ENCODE measurements around the gene PROSER3. TPM values are rescaled to one million over a fixed set of nuclear protein-coding genes. Genes with fewer than 3 reads are reported as not detected.

The PROSER3 gene
- polyA plus RNA-seq, 4 donors: 1.8 to 15.0 (median 6.2) TPM

GRCh38 chr19:35731779-35732405 is 26.1 kb upstream of the PROSER3 start:
- Histone ChIP-seq H3K4me3 (ENCODE audit: low read depth in 1 of 3, low read length in 3 of 3) (no peak overlapping the region), H3K27ac (ENCODE audit: low read depth in 1 of 3, low read length in 2 of 3) (no peak overlapping the region), H3K4me1 (ENCODE audit: control insufficient read depth in 3 of 3, insufficient read depth in 2 of 3, low read depth in 1 of 3, low read length in 2 of 3) (no peaks in the 10 kb centered on the region), H3K27me3 (ENCODE audit: control insufficient read depth in 3 of 3, insufficient read depth in 3 of 3, low read length in 3 of 3) (no peaks in the 10 kb centered on the region), H3K9me3 (ENCODE audit: control insufficient read depth in 2 of 2, insufficient read depth in 1 of 2, low read depth in 1 of 2, low read length in 1 of 2) (no peaks in the 10 kb centered on the region), H3K36me3 (ENCODE audit: control insufficient read depth in 3 of 3, insufficient read depth in 2 of 3, low read depth in 1 of 3, low read length in 3 of 3) (peaks cover 30 to 97% (median 57%) of the 10 kb centered on the region in 3 donors)
- no peak for DNase-seq
- FAIRE-seq: no peak
- 91 to 96% (median 93%) methylated on average over 20 to 21 of the region's 21 CpGs for WGBS, 3 donors

DNA sequence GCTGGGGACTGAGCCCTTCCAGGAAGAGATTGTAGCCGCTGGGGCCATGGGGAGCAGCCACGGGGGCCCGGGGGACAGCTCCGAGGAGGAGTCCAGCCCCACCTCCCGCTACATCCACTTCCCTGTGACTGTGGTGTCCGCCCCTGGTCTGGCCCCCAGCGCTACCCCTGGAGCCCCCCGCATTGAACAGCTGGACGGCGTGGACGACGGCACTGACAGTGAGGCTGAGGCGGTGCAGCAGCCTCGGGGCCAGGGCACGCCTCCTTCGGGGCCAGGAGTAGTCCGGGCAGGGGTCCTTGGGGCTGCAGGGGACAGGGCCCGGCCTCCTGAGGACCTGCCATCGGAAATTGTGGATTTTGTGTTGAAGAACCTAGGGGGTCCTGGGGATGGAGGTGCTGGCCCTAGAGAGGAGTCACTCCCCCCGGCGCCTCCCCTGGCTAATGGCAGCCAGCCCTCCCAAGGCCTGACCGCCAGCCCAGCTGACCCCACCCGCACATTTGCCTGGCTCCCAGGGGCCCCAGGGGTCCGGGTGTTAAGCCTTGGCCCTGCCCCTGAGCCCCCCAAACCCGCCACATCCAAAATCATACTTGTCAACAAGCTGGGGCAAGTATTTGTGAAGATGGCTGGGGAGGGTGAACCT is 25.3 kb upstream of the PROSER3 start:
- peaks cover 28 to 97% (median 50%) of the 10 kb centered on the region in 3 donors for H3K36me3 ChIP-seq (ENCODE audit: control insufficient read depth in 3 of 3, insufficient read depth in 2 of 3, low read depth in 1 of 3, low read length in 3 of 3)
- DNase-seq (no peak), FAIRE-seq (no peak)

DNA sequence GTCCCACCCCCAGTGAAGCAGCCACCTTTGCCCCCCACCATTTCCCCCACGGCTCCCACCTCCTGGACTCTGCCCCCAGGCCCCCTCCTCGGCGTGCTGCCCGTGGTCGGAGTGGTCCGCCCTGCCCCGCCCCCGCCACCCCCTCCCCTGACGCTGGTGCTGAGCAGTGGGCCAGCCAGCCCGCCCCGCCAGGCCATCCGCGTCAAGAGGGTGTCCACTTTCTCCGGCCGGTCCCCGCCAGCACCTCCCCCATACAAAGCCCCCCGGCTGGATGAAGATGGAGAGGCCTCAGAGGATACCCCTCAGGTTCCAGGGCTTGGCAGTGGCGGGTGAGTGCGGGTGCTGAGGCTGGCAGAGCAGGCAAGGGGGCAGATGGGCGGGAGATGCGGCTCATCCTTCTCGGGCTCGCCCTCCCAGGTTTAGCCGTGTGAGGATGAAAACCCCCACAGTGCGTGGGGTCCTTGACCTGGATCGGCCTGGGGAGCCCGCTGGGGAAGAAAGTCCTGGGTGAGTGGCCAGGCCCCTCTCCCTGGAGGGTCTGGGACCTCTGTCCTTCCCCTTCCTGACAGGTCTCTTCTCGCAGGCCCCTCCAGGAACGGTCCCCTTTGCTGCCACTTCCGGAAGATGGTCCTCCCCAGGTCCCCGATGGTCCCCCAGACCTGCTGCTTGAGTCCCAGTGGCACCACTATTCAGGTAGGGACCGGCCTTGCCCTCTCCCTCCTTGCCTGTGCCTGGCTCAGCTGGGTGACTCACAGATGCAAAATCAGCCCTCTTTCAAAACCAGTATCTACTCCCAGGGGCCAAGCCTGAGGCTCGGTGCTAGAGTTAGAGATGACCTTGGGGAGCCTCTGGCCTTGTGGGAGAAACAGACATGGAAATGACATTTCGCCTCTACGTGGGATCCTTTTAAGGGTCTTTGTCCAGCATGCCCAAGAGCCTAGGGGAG is 24.5 kb upstream of the PROSER3 start:
- Histone ChIP-seq H3K27ac (ENCODE audit: low read depth in 1 of 3, low read length in 2 of 3) (no peak overlapping the region), H3K4me3 (ENCODE audit: low read depth in 1 of 3, low read length in 3 of 3) (no peak overlapping the region), H3K9me3 (ENCODE audit: control insufficient read depth in 2 of 2, insufficient read depth in 1 of 2, low read depth in 1 of 2, low read length in 1 of 2) (no peaks in the 10 kb centered on the region), H3K27me3 (ENCODE audit: control insufficient read depth in 3 of 3, insufficient read depth in 3 of 3, low read length in 3 of 3) (no peaks in the 10 kb centered on the region), H3K4me1 (ENCODE audit: control insufficient read depth in 3 of 3, insufficient read depth in 2 of 3, low read depth in 1 of 3, low read length in 2 of 3) (no peaks in the 10 kb centered on the region), H3K36me3 (ENCODE audit: control insufficient read depth in 3 of 3, insufficient read depth in 2 of 3, low read depth in 1 of 3, low read length in 3 of 3) (peaks cover 29 to 97% (median 44%) of the 10 kb centered on the region in 3 donors)
- WGBS, 3 donors: 88 to 91% (median 90%) methylated on average over 29 to 35 of the region's 35 CpGs
- no peak for FAIRE-seq
- no peak for DNase-seq

More for the DNA sequence above, 25.3 kb upstream of the PROSER3 start:
- H3K9me3 ChIP-seq (ENCODE audit: control insufficient read depth in 2 of 2, insufficient read depth in 1 of 2, low read depth in 1 of 2, low read length in 1 of 2): no peaks in the 10 kb centered on the region
- no peaks in the 10 kb centered on the region for H3K4me1 ChIP-seq (ENCODE audit: control insufficient read depth in 3 of 3, insufficient read depth in 2 of 3, low read depth in 1 of 3, low read length in 2 of 3)
- no peak overlapping the region for H3K4me3 ChIP-seq (ENCODE audit: low read depth in 1 of 3, low read length in 3 of 3)
- 89% methylated on average over 23 to 25 of the region's 25 CpGs for WGBS, 3 donors
- no peak overlapping the region for H3K27ac ChIP-seq (ENCODE audit: low read depth in 1 of 3, low read length in 2 of 3)
- H3K27me3 ChIP-seq (ENCODE audit: control insufficient read depth in 3 of 3, insufficient read depth in 3 of 3, low read length in 3 of 3): no peaks in the 10 kb centered on the region

DNA sequence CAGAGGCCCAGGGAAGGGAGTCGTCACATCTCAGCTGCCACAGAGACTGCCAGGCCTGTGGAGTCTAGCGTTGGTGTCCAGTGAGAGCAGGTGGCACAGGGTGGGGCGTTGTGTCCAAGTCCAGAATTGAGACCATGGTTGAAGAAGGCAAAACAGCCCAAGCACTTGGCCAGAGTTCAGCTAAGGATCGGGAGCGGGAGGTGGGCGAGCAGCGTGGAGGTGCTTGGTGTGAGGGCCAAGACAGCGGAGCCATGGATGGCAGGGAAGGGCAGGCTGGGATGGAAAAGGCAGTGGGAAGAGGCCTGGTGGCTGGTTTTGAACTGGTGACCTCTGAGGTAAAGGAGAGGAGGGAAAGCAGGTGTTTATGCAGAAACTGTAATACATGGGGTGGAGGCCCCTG is 23.7 kb upstream of the PROSER3 start:
- DNase-seq: no peak
- no peaks in the 10 kb centered on the region for H3K4me1 ChIP-seq (ENCODE audit: control insufficient read depth in 3 of 3, insufficient read depth in 2 of 3, low read depth in 1 of 3, low read length in 2 of 3)
- peaks cover 27 to 97% (median 40%) of the 10 kb centered on the region in 3 donors for H3K36me3 ChIP-seq (ENCODE audit: control insufficient read depth in 3 of 3, insufficient read depth in 2 of 3, low read depth in 1 of 3, low read length in 3 of 3)
- WGBS, 3 donors: 91 to 95% (median 92%) methylated on average over 8 of the region's 8 CpGs
- H3K27ac ChIP-seq (ENCODE audit: low read depth in 1 of 3, low read length in 2 of 3): no peak overlapping the region
- H3K4me3 ChIP-seq (ENCODE audit: low read depth in 1 of 3, low read length in 3 of 3): no peak overlapping the region
- no peak for FAIRE-seq
- H3K27me3 ChIP-seq (ENCODE audit: control insufficient read depth in 3 of 3, insufficient read depth in 3 of 3, low read length in 3 of 3): no peaks in the 10 kb centered on the region
- no peaks in the 10 kb centered on the region for H3K9me3 ChIP-seq (ENCODE audit: control insufficient read depth in 2 of 2, insufficient read depth in 1 of 2, low read depth in 1 of 2, low read length in 1 of 2)

DNA sequence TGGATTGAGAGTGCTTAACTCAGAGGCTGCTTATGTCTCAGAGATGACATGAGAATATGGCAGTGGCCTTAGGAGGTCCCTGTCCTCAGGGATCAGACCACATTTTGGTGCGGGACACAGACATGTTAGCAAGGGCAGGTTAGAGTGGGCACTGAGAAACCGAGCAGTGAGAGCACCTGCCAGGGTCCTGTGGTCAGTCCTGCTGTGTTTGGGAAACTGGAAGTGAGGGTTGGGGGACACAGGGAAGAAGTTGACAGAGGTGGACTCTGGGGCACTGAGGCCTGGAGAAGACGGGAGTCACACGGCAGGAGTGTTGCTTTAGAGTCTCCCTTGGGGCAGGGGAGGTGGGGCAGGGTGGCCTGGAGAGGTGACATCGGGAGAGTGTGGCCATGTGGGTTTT is 23.1 kb upstream of the PROSER3 start:
- Histone ChIP-seq H3K27ac (ENCODE audit: low read depth in 1 of 3, low read length in 2 of 3) (no peak overlapping the region), H3K9me3 (ENCODE audit: control insufficient read depth in 2 of 2, insufficient read depth in 1 of 2, low read depth in 1 of 2, low read length in 1 of 2) (no peaks in the 10 kb centered on the region), H3K27me3 (ENCODE audit: control insufficient read depth in 3 of 3, insufficient read depth in 3 of 3, low read length in 3 of 3) (no peaks in the 10 kb centered on the region), H3K4me1 (ENCODE audit: control insufficient read depth in 3 of 3, insufficient read depth in 2 of 3, low read depth in 1 of 3, low read length in 2 of 3) (peaks cover 0 to 3% (median 0%) of the 10 kb centered on the region in 3 donors), H3K4me3 (ENCODE audit: low read depth in 1 of 3, low read length in 3 of 3) (no peak overlapping the region), H3K36me3 (ENCODE audit: control insufficient read depth in 3 of 3, insufficient read depth in 2 of 3, low read depth in 1 of 3, low read length in 3 of 3) (peaks cover 26 to 93% (median 36%) of the 10 kb centered on the region in 3 donors)
- 85 to 89% (median 88%) methylated on average over 4 to 5 of the region's 5 CpGs for WGBS, 3 donors
- DNase-seq (no peak), FAIRE-seq (no peak)

DNA sequence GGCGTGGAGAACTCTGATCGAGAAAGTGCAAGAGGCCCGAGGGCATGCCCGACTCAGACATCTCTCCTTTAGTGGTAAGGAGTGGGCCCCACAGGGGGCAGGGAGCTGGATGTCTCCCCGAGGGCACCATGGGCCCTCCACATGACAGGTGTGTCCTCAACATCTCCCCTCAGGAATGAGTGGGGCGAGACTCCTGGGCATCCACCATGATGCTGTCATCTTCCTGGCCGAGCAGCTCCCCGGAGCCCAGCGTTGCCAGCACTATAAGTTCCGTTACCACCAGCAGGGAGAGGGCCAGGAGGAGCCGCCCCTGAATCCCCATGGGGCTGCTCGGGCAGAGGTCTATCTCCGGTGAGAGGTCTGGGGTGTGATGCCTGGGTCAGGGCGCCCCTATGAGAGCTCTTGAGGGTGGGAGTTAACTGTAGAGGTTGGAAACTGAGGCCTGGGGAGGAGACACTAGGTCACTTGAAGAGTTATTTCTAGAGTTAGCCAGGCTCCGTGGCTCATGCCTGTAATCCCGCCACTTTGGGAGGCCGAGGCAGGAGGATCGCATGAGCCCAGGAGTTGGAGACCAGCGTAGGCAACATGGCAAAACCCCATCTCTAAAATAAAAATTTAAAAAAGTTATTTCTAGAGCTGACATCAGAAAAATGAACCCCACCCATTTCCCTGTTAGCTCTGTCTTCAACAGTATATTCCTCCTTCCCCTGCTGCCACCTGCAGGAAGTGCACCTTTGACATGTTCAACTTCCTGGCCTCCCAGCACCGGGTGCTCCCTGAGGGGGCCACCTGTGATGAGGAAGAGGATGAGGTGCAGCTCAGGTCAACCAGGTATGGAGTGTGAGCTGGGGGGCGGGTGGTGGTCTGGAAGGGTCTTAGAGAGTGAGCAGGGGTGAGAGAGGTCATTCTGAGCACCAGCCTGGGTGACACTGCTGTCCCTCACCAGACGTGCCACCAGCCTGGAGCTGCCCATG is 20.8 kb upstream of the PROSER3 start:
- H3K36me3 ChIP-seq (ENCODE audit: control insufficient read depth in 3 of 3, insufficient read depth in 2 of 3, low read depth in 1 of 3, low read length in 3 of 3): peaks cover 16 to 74% (median 18%) of the 10 kb centered on the region in 3 donors
- no peak overlapping the region for H3K4me3 ChIP-seq (ENCODE audit: low read depth in 1 of 3, low read length in 3 of 3)
- WGBS, 3 donors: 84 to 90% (median 88%) methylated on average over 22 of the region's 22 CpGs
- H3K4me1 ChIP-seq (ENCODE audit: control insufficient read depth in 3 of 3, insufficient read depth in 2 of 3, low read depth in 1 of 3, low read length in 2 of 3): peaks cover 0 to 6% (median 0%) of the 10 kb centered on the region in 3 donors
- H3K27me3 ChIP-seq (ENCODE audit: control insufficient read depth in 3 of 3, insufficient read depth in 3 of 3, low read length in 3 of 3): no peaks in the 10 kb centered on the region
- DNase-seq: no peak
- H3K9me3 ChIP-seq (ENCODE audit: control insufficient read depth in 2 of 2, insufficient read depth in 1 of 2, low read depth in 1 of 2, low read length in 1 of 2): no peaks in the 10 kb centered on the region
- no peak for FAIRE-seq
- no peak overlapping the region for H3K27ac ChIP-seq (ENCODE audit: low read depth in 1 of 3, low read length in 2 of 3)

GRCh38 chr19:35738021-35738886 is 19.7 kb upstream of the PROSER3 start:
- Histone ChIP-seq H3K9me3 (ENCODE audit: control insufficient read depth in 2 of 2, insufficient read depth in 1 of 2, low read depth in 1 of 2, low read length in 1 of 2) (no peaks in the 10 kb centered on the region), H3K27me3 (ENCODE audit: control insufficient read depth in 3 of 3, insufficient read depth in 3 of 3, low read length in 3 of 3) (no peaks in the 10 kb centered on the region), H3K36me3 (ENCODE audit: control insufficient read depth in 3 of 3, insufficient read depth in 2 of 3, low read depth in 1 of 3, low read length in 3 of 3) (peaks cover 12 to 73% (median 12%) of the 10 kb centered on the region in 3 donors), H3K27ac (ENCODE audit: low read depth in 1 of 3, low read length in 2 of 3) (no peak overlapping the region), H3K4me1 (ENCODE audit: control insufficient read depth in 3 of 3, insufficient read depth in 2 of 3, low read depth in 1 of 3, low read length in 2 of 3) (peaks cover 0 to 6% (median 0%) of the 10 kb centered on the region in 3 donors), H3K4me3 (ENCODE audit: low read depth in 1 of 3, low read length in 3 of 3) (no peak overlapping the region)
- 91 to 96% (median 92%) methylated on average over 35 to 37 of the region's 37 CpGs for WGBS, 3 donors
- no peak for DNase-seq
- FAIRE-seq: no peak
